ENCODE data around the gene SARS1.

SARS1 gene

DNA sequence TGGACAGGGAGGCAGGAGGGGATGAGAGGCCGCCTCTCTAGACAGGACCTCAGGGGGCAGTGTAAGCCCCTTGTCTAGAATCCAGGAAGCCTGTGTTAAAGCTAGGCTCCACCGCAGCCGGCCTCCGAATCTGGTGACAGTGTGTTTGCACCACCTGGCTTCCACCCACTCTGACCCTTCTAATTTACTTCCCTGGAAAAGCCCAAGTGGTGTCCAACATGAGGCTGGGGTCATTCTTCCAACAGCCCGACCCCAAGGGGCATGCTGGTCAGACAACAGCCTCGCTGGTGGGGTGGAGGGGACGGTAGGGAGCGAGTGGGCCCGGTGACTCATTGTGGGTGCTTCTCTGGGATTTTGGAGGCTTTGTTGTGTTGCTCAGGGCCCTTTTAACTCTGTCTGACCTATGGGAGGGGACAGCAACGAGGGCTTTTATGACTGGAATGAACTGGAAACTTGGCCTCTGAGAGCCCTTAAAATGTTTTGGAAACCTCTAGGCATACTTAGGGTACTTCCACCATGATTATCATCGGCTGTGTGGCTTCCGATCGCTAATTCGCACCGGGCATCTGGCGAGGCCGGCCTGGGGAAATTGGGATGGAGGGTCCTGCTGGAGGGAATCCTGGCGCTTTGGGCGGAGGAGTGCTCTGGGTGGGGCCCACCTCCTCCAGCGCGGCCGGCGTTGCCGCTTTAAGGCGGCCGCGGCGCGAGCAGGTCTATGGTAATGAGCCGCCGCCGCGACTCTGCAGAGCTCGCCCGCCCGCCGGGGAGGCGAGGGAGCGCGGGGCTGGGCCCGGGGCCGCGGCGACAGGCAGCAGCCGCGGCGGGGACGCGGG is 35.3 kb downstream of the SARS1 start, which contains the start of gene CELSR2:
TSS of gene CELSR2 (plus strand) at position 743 of the 833 bp plus-strand sequence. CDS start 541 bp downstream, outside the sequence.
- in situ Hi-C loops (cut with MboI; ENCODE audit: low sequenced_read_pairs, unreplicated experiment) = no loop called here
- DNase-seq (ENCODE audit: low spot score) = peak; percentile 93
- TF ChIP-seq, protein P1, sequence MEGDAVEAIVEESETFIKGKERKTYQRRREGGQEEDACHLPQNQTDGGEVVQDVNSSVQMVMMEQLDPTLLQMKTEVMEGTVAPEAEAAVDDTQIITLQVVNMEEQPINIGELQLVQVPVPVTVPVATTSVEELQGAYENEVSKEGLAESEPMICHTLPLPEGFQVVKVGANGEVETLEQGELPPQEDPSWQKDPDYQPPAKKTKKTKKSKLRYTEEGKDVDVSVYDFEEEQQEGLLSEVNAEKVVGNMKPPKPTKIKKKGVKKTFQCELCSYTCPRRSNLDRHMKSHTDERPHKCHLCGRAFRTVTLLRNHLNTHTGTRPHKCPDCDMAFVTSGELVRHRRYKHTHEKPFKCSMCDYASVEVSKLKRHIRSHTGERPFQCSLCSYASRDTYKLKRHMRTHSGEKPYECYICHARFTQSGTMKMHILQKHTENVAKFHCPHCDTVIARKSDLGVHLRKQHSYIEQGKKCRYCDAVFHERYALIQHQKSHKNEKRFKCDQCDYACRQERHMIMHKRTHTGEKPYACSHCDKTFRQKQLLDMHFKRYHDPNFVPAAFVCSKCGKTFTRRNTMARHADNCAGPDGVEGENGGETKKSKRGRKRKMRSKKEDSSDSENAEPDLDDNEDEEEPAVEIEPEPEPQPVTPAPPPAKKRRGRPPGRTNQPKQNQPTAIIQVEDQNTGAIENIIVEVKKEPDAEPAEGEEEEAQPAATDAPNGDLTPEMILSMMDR (IDR thresholded peaks at IDR 0.05; ENCODE audit: borderline replicate concordance, control extremely low read depth, extremely low read depth, insufficient read depth, missing control alignments) = no peak

DNA sequence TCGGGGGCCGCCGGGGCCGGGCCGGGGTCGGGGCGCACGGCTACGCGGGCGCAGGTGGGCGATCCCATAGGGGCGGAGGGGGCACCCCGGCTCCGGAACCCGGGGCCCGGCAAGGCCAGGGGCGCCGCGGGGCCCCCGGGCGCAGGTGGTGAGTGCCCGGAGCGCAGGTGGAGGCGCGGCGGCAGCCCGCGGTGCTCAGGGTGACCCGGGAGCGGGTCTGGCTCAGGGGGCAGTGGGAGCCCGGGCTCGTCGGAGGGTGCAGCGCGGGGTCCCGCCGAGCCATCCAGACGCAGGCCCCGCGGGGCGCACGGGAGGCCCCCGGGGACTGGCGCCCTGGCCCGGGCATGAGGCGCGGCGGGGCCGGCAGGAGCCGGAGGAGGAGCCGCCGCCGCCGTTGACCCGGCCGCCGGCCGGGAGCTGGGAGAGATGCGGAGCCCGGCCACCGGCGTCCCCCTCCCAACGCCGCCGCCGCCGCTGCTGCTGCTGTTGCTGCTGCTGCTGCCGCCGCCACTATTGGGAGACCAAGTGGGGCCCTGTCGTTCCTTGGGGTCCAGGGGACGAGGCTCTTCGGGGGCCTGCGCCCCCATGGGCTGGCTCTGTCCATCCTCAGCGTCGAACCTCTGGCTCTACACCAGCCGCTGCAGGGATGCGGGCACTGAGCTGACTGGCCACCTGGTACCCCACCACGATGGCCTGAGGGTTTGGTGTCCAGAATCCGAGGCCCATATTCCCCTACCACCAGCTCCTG is 36.1 kb downstream of the SARS1 start:
- TF ChIP-seq, protein P1 (IDR thresholded peaks at IDR 0.05; ENCODE audit: borderline replicate concordance, control extremely low read depth, extremely low read depth, insufficient read depth, missing control alignments) = no peak
- no peak for DNase-seq (ENCODE audit: low spot score)
- in situ Hi-C loops (cut with MboI; ENCODE audit: low sequenced_read_pairs, unreplicated experiment) = no loop called here

DNA sequence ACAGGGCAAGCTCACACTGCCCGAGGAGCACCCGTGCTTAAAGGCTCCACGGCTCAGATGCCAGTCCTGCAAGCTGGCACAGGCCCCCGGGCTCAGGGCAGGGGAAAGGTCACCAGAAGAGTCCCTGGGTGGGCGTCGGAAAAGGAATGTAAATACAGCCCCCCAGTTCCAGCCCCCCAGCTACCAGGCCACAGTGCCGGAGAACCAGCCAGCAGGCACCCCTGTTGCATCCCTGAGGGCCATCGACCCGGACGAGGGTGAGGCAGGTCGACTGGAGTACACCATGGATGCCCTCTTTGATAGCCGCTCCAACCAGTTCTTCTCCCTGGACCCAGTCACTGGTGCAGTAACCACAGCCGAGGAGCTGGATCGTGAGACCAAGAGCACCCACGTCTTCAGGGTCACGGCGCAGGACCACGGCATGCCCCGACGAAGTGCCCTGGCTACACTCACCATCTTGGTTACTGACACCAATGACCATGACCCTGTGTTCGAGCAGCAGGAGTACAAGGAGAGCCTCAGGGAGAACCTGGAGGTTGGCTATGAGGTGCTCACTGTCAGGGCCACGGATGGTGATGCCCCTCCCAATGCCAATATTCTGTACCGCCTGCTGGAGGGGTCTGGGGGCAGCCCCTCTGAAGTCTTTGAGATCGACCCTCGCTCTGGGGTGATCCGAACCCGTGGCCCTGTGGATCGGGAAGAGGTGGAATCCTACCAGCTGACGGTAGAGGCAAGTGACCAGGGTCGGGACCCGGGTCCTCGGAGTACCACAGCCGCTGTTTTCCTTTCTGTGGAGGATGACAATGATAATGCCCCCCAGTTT is 36.9 kb downstream of the SARS1 start:
- DNase-seq (ENCODE audit: low spot score) = no peak
- TF ChIP-seq, protein P1 (IDR thresholded peaks at IDR 0.05; ENCODE audit: borderline replicate concordance, control extremely low read depth, extremely low read depth, insufficient read depth, missing control alignments) = no peak
- in situ Hi-C loops (cut with MboI; ENCODE audit: low sequenced_read_pairs, unreplicated experiment) = no loop called here

DNA sequence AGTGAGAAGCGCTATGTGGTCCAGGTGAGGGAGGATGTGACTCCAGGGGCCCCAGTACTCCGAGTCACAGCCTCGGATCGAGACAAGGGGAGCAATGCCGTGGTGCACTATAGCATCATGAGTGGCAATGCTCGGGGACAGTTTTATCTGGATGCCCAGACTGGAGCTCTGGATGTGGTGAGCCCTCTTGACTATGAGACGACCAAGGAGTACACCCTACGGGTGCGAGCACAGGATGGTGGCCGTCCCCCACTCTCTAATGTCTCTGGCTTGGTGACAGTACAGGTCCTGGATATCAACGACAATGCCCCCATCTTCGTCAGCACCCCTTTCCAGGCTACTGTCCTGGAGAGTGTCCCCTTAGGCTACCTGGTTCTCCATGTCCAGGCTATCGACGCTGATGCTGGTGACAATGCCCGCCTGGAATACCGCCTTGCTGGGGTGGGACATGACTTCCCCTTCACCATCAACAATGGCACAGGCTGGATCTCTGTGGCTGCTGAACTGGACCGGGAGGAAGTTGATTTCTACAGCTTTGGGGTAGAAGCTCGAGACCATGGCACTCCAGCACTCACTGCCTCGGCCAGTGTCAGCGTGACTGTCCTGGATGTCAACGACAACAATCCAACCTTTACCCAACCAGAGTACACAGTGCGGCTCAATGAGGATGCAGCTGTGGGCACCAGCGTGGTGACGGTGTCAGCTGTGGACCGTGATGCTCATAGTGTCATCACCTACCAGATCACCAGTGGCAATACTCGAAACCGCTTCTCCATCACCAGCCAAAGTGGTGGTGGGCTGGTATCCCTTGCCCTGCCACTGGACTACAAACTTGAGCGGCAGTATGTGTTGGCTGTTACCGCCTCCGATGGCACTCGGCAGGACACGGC is 37.8 kb downstream of the SARS1 start:
- no peak for DNase-seq (ENCODE audit: low spot score)
- in situ Hi-C loops (cut with MboI; ENCODE audit: low sequenced_read_pairs, unreplicated experiment) = no loop called here
- TF ChIP-seq, protein P1 (IDR thresholded peaks at IDR 0.05; ENCODE audit: borderline replicate concordance, control extremely low read depth, extremely low read depth, insufficient read depth, missing control alignments) = no peak

DNA sequence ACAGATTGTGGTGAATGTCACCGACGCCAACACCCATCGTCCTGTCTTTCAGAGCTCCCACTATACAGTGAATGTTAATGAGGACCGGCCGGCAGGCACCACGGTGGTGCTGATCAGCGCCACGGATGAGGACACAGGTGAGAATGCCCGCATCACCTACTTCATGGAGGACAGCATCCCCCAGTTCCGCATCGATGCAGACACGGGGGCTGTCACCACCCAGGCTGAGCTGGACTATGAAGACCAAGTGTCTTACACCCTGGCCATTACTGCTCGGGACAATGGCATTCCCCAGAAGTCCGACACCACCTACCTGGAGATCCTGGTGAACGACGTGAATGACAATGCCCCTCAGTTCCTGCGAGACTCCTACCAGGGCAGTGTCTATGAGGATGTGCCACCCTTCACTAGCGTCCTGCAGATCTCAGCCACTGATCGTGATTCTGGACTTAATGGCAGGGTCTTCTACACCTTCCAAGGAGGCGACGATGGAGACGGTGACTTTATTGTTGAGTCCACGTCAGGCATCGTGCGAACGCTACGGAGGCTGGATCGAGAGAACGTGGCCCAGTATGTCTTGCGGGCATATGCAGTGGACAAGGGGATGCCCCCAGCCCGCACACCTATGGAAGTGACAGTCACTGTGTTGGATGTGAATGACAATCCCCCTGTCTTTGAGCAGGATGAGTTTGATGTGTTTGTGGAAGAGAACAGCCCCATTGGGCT is 38.6 kb downstream of the SARS1 start:
- in situ Hi-C loops (cut with MboI; ENCODE audit: low sequenced_read_pairs, unreplicated experiment) = no loop called here
- TF ChIP-seq, protein P1 (IDR thresholded peaks at IDR 0.05; ENCODE audit: borderline replicate concordance, control extremely low read depth, extremely low read depth, insufficient read depth, missing control alignments) = no peak

More for the DNA sequence above, 38.6 kb downstream of the SARS1 start:
- no peak for DNase-seq (ENCODE audit: low spot score)

Data from GM13976 (cell line).